BLaER1 (cell line): ENCODE data around the gene LYZL4.

Source experiments
- H3K27ac ChIP-seq: shearing (Covaris generic); formaldehyde crosslinking; 2 replicates; pipeline ENCODE4 v1.8.1; 2022
- H3K27me3 ChIP-seq: shearing (Covaris generic); formaldehyde crosslinking; 2 replicates; pipeline ENCODE4 v1.8.1; 2022
- H3K36me3 ChIP-seq: shearing (Covaris generic); formaldehyde crosslinking; 2 replicates; pipeline ENCODE4 v1.8.1; 2022
- H3K4me1 ChIP-seq: shearing (Covaris generic); formaldehyde crosslinking; 2 replicates; pipeline ENCODE4 v1.8.1; 2022
- H3K4me2 ChIP-seq: shearing (Covaris generic); formaldehyde crosslinking; 2 replicates; pipeline ENCODE4 v1.8.1; 2022
- H3K4me3 ChIP-seq: shearing (Covaris generic); formaldehyde crosslinking; 2 replicates; pipeline ENCODE4 v1.8.1; 2022
- H3K9ac ChIP-seq: shearing (Covaris generic); formaldehyde crosslinking; 2 replicates; pipeline ENCODE4 v1.8.1; 2022
- H3K9me3 ChIP-seq: shearing (Covaris generic); formaldehyde crosslinking; 2 replicates; pipeline ENCODE4 v1.8.1; 2022
- H4K20me1 ChIP-seq: shearing (Covaris generic); formaldehyde crosslinking; 2 replicates; pipeline ENCODE4 v1.8.1; 2022
- Cebpa-rat ChIP-seq: shearing (Covaris generic); IDR thresholded peaks from 2 replicates; pipeline ENCODE4 v1.8.1; 2022

The LYZL4 gene

DNA sequence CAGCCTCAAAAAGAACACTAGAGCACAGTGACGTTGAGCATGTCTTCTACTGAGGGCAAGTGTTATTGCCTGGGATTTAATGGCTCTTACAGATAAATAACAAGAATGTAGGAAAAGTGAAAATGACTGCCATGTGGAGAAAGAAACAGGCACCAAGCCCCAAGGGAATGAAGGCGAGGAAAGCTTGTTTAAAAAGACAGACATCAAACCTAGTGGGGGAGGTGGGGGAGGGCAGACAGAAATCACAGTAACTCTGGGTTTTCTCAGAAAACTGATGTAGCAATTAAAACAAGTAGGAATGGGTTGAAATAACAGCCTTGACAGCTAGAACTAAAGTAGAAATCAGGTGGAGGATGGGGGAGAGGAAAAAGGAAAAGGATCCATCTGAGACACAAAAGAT lies 18.4 kb upstream of the LYZL4 start:
- no peaks in the 10 kb centered on the region for H3K27me3 ChIP-seq
- no peaks in the 10 kb centered on the region for H4K20me1 ChIP-seq
- H3K4me3 ChIP-seq, result no peak overlapping the region
- no peak overlapping the region for H3K27ac ChIP-seq
- TF ChIP-seq Cebpa-rat, result no peak
- H3K36me3 ChIP-seq, result no peaks in the 10 kb centered on the region
- peaks cover 14% of the 10 kb centered on the region for H3K4me1 ChIP-seq
- H3K9me3 ChIP-seq, result peaks cover 12% of the 10 kb centered on the region
- H3K4me2 ChIP-seq, result peak overlapping the region; percentile 11; the same call in 1 of the 2 replicates
- H3K9ac ChIP-seq, result no peak overlapping the region

DNA sequence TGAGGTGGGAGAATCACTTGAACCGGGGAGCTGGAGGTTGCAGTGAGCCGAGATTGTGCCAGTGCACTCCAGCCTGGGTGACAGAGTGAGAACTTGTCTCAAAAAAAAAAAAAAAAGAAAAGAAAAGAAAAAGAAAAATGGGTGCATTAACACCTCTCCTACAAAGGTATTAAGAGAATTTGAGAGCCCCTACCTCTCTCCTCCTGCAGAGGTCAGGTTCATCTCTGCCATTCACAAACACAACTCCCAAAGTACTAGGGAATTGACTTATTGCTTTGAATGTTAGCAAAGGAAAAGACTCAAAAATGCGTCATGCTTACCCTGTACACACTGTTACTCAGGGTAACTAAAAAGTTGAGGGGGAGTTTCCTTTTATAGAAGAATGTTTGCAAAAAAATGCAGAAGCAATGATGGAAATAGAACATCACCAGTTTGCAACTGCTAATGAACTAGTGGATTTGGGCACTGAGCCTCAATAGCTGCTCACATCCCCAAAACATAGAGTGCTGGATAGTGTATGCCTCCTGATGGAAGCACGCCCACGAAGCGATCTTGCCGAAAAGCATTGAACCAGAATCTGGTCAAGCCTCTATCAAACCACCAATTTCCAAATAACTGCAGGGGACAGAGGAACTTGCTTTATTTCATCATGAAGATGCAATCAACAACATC lies 15.5 kb upstream of the LYZL4 start:
- no peak overlapping the region for H3K27ac ChIP-seq

DNA sequence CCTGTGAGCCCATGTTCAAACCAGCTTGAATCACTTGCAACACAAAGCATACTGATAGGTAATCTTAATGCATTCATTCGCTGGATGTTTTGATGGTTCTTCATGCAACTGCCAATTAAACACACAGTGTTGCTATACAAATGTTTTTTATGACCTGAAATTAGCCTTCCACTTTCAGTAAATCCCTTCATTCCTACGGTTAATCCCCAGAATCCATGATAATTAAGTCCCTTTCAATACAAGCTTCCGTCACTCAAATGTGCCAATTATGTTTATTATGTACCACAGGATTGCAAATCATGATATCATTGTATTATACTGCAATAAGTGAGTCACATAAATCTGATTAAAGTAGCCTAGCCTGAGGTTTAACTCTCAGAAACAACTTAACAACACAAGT lies 14.5 kb upstream of the LYZL4 start:
- H3K36me3 ChIP-seq, result no peaks in the 10 kb centered on the region
- H3K27me3 ChIP-seq, result no peaks in the 10 kb centered on the region
- peaks cover 14% of the 10 kb centered on the region for H3K4me1 ChIP-seq

More for the DNA sequence above, 15.5 kb upstream of the LYZL4 start:
- H3K9me3 ChIP-seq, result no peaks in the 10 kb centered on the region
- H3K9ac ChIP-seq, result no peak overlapping the region
- no peaks in the 10 kb centered on the region for H3K36me3 ChIP-seq
- H3K4me3 ChIP-seq, result no peak overlapping the region
- H3K4me1 ChIP-seq, result peaks cover 14% of the 10 kb centered on the region
- H3K27me3 ChIP-seq, result no peaks in the 10 kb centered on the region
- H3K4me2 ChIP-seq, result no peak overlapping the region
- no peaks in the 10 kb centered on the region for H4K20me1 ChIP-seq
- TF ChIP-seq Cebpa-rat, result no peak

DNA sequence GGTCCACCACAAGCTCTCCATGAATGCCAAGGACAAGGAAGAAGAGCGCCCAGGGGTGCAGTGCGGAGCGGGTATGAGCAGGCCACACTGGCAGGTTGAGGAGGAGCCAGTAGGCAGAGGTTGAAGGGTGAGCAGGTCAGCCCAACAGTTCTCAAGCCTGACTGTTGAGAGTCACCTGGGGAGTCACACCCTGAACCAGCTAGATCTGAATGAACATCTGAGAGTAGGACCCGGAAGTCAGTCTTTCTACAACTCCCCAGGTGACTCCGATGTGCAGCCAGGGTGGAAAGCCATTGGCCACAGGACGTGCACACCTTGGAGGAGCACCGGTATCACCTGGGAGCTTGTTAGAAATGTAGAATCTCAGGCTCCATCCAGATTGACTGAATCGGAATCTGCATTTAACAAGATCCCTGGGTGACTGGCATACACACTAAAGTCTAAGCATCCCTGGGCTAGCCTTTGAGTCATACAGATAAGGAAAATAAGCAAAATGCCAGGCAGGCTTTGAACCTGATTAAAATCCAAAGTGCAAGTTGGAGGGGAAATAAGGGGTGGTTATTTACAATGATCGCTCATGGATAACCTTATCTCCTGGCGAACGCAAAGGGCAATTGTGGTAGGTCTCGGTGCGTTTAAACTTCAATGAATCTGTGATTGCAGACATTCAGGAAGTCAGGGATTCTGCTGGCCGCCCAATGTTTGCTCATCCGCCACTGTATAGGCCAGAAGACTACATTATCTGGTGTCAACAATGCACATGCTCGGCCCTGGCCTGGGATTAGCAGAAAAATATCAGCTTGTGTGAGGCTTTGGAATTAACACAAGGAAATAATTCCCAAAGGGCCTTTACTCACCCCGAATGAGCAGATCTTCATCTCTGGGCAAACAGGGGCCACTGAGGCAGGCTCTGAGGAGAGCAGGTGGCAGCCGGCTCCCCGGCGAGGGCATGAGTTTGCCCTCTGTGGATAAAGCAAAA lies 11.7 kb upstream of the LYZL4 start:
- H3K4me2 ChIP-seq, result no peak overlapping the region
- no peak overlapping the region for H3K9ac ChIP-seq
- no peak overlapping the region for H3K27ac ChIP-seq
- no peak overlapping the region for H3K4me3 ChIP-seq
- no peaks in the 10 kb centered on the region for H3K27me3 ChIP-seq
- no peaks in the 10 kb centered on the region for H3K36me3 ChIP-seq
- no peaks in the 10 kb centered on the region for H3K9me3 ChIP-seq
- H3K4me1 ChIP-seq, result no peaks in the 10 kb centered on the region
- TF ChIP-seq Cebpa-rat, result no peak
- H4K20me1 ChIP-seq, result no peaks in the 10 kb centered on the region

More for the DNA sequence above, 14.5 kb upstream of the LYZL4 start:
- no peaks in the 10 kb centered on the region for H4K20me1 ChIP-seq
- TF ChIP-seq Cebpa-rat, result no peak
- no peak overlapping the region for H3K4me3 ChIP-seq
- no peaks in the 10 kb centered on the region for H3K9me3 ChIP-seq
- no peak overlapping the region for H3K9ac ChIP-seq
- no peak overlapping the region for H3K27ac ChIP-seq
- H3K4me2 ChIP-seq, result no peak overlapping the region

DNA sequence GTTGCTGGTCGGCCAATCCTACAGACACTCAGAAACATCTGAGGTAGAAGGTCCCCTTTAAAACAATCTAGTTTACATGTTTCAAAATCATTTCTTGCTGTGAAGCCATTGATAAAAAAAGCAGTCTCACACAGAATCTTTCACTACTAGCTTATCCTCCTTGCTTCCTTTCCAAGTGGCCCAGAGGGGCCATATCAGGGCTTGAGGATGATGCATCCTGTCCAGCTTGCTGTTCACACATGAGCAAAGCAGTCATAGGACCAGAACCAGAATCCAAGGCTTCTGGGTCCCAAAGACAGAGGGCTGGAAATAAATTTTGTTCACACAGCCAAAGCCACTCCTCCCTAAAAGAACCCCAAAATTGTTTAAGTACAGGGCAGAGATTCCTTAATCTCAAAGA lies 9.2 kb upstream of the LYZL4 start:
- H3K9me3 ChIP-seq, result no peaks in the 10 kb centered on the region
- TF ChIP-seq Cebpa-rat, result no peak
- H3K4me1 ChIP-seq, result no peaks in the 10 kb centered on the region
- no peaks in the 10 kb centered on the region for H3K36me3 ChIP-seq
- H3K4me2 ChIP-seq, result no peak overlapping the region
- H3K27me3 ChIP-seq, result no peaks in the 10 kb centered on the region
- H3K27ac ChIP-seq, result no peak overlapping the region
- H4K20me1 ChIP-seq, result no peaks in the 10 kb centered on the region
- H3K9ac ChIP-seq, result no peak overlapping the region
- no peak overlapping the region for H3K4me3 ChIP-seq

GRCh38 chr3:42412526-42413155 lies 2.2 kb upstream of the LYZL4 start:
- no peaks in the 10 kb centered on the region for H3K27me3 ChIP-seq
- TF ChIP-seq Cebpa-rat, result no peak

DNA sequence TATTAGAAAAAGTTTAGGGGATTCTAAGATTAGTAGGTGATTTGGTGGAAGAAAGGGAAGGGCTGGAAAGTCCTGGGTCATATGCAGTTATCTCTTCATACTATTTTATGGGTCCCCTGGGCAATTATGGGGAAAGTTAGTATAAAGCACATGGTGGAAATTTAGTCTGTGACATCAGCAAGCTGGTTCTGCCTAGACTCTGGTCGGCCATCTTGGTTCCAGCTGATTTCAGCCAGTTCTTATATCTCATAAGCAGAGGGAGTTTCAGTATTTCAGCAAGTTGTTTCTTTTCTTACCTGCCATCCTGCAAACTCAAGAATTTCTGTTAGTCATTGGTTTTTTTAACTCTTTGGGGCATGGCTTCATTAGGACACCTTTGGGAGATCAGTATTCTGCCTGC lies 1.0 kb upstream of the LYZL4 start:
- H3K36me3 ChIP-seq, result no peaks in the 10 kb centered on the region
- H3K27me3 ChIP-seq, result no peaks in the 10 kb centered on the region
- H3K27ac ChIP-seq, result no peak overlapping the region
- no peak overlapping the region for H3K4me2 ChIP-seq
- TF ChIP-seq Cebpa-rat, result no peak
- H3K4me3 ChIP-seq, result no peak overlapping the region
- H3K9ac ChIP-seq, result no peak overlapping the region
- no peaks in the 10 kb centered on the region for H3K4me1 ChIP-seq
- H3K9me3 ChIP-seq, result no peaks in the 10 kb centered on the region
- H4K20me1 ChIP-seq, result no peaks in the 10 kb centered on the region

More at GRCh38 chr3:42412526-42413155, 2.2 kb upstream of the LYZL4 start:
- Histone ChIP-seq H3K27ac (no peak overlapping the region), H3K9me3 (no peaks in the 10 kb centered on the region), H4K20me1 (no peaks in the 10 kb centered on the region), H3K4me3 (no peak overlapping the region), H3K36me3 (no peaks in the 10 kb centered on the region), H3K4me1 (no peaks in the 10 kb centered on the region), H3K9ac (no peak overlapping the region), H3K4me2 (no peak overlapping the region)

GRCh38 chr3:42408156-42408555 lies 2.3 kb downstream of the LYZL4 start:
- Histone ChIP-seq H3K4me3 (no peak overlapping the region), H3K4me2 (no peak overlapping the region), H4K20me1 (no peaks in the 10 kb centered on the region), H3K27ac (no peak overlapping the region), H3K4me1 (no peaks in the 10 kb centered on the region), H3K9me3 (no peaks in the 10 kb centered on the region), H3K27me3 (no peaks in the 10 kb centered on the region), H3K9ac (no peak overlapping the region), H3K36me3 (no peaks in the 10 kb centered on the region)
- no peak for TF ChIP-seq Cebpa-rat

GRCh38 chr3:42406727-42407450 lies 3.5 kb downstream of the LYZL4 start:
- Histone ChIP-seq H3K9me3 (no peaks in the 10 kb centered on the region), H3K4me3 (no peak overlapping the region), H3K4me2 (no peak overlapping the region), H3K9ac (no peak overlapping the region), H3K27me3 (no peaks in the 10 kb centered on the region), H4K20me1 (no peaks in the 10 kb centered on the region), H3K27ac (no peak overlapping the region), H3K36me3 (no peaks in the 10 kb centered on the region), H3K4me1 (no peaks in the 10 kb centered on the region)
- no peak for TF ChIP-seq Cebpa-rat
